ENCODE results near the gene IKZF1. TPM values are rescaled to one million over a fixed set of nuclear protein-coding genes. Genes with fewer than 3 reads are reported as not detected.

IKZF1 gene
- total RNA-seq, 1 experiment from 2014 or later, result 3.7 TPM

GRCh38 chr7:50364645-50365044, 60.1 kb downstream of the IKZF1 start:
- no peak overlapping the region for H3K4me3 ChIP-seq (ENCODE audit: low read depth, low read length, poor library complexity, severe bottlenecking)
- intact Hi-C loops (cut with micrococcal nuclease; ENCODE audit: unreplicated experiment), result loop anchor here (5.0 kb wide), 1 partner anchor 272 kb away; the partner anchor contains the start of gene ZPBP

GRCh38 chr7:50366311-50366710, 61.8 kb downstream of the IKZF1 start:
- TF ChIP-seq EZH2 (IDR thresholded peaks at IDR 0.05; ENCODE audit: borderline replicate concordance, low read depth, low read length, poor library complexity, severe bottlenecking), result no peak
- TF ChIP-seq CTCF (conservative IDR thresholded peaks at IDR 0.05; ENCODE audit: low read depth, low read length), result no peak
- no peak for DNase-seq (ENCODE audit: low spot score)
- POLR2A ChIA-PET (ENCODE audit: low non-redundant PET), result no interaction called here
- intact Hi-C loops (cut with micrococcal nuclease; ENCODE audit: unreplicated experiment), result loop anchor here (5.0 kb wide), 1 partner anchor 274 kb away; the partner anchor contains the start of gene ZPBP
- H3K4me1 ChIP-seq (ENCODE audit: insufficient read depth, low read length, poor library complexity, severe bottlenecking), result no peaks in the 10 kb centered on the region
- H3K9me3 ChIP-seq (ENCODE audit: low read depth, low read length, poor library complexity, severe bottlenecking), result peaks cover 5% of the 10 kb centered on the region
- no peaks in the 10 kb centered on the region for H3K36me3 ChIP-seq (ENCODE audit: insufficient read depth, low read length, poor library complexity, severe bottlenecking)
- CTCF ChIA-PET, result interaction anchor here (1.3 kb wide), 1 partner anchor 274 kb away, joined by 3 read pairs; no protein-coding TSS in a partner anchor
- no TSS peak for BruUV-seq (replicated peaks)
- H3K27me3 ChIP-seq (replicated peaks; ENCODE audit: insufficient read depth, low read depth, low read length, poor library complexity), result no peaks in the 10 kb centered on the region
- no peak overlapping the region for H3K27ac ChIP-seq (ENCODE audit: low read depth, low read length, poor library complexity, severe bottlenecking)
- no peak overlapping the region for H3K4me3 ChIP-seq (ENCODE audit: low read depth, low read length, poor library complexity, severe bottlenecking)

More at GRCh38 chr7:50364645-50365044, 60.1 kb downstream of the IKZF1 start:
- no peak for TF ChIP-seq EZH2 (IDR thresholded peaks at IDR 0.05; ENCODE audit: borderline replicate concordance, low read depth, low read length, poor library complexity, severe bottlenecking)
- TF ChIP-seq CTCF (conservative IDR thresholded peaks at IDR 0.05; ENCODE audit: low read depth, low read length), result no peak
- ChIA-PET POLR2A (ENCODE audit: low non-redundant PET) (no interaction called here), CTCF (no interaction called here)
- DNase-seq (ENCODE audit: low spot score), result no peak
- Histone ChIP-seq H3K4me1 (ENCODE audit: insufficient read depth, low read length, poor library complexity, severe bottlenecking) (no peaks in the 10 kb centered on the region), H3K9me3 (ENCODE audit: low read depth, low read length, poor library complexity, severe bottlenecking) (peaks cover 5% of the 10 kb centered on the region), H3K27ac (ENCODE audit: low read depth, low read length, poor library complexity, severe bottlenecking) (no peak overlapping the region), H3K36me3 (ENCODE audit: insufficient read depth, low read length, poor library complexity, severe bottlenecking) (no peaks in the 10 kb centered on the region), H3K27me3 (replicated peaks; ENCODE audit: insufficient read depth, low read depth, low read length, poor library complexity) (no peaks in the 10 kb centered on the region)
- BruUV-seq (replicated peaks), result no TSS peak

GRCh38 chr7:50367100-50367499, 62.6 kb downstream of the IKZF1 start:
- no peaks in the 10 kb centered on the region for H3K36me3 ChIP-seq (ENCODE audit: insufficient read depth, low read length, poor library complexity, severe bottlenecking)
- no peak for DNase-seq (ENCODE audit: low spot score)
- POLR2A ChIA-PET (ENCODE audit: low non-redundant PET), result no interaction called here
- H3K9me3 ChIP-seq (ENCODE audit: low read depth, low read length, poor library complexity, severe bottlenecking), result peaks cover 5% of the 10 kb centered on the region
- TF ChIP-seq EZH2 (IDR thresholded peaks at IDR 0.05; ENCODE audit: borderline replicate concordance, low read depth, low read length, poor library complexity, severe bottlenecking) (no peak), CTCF (conservative IDR thresholded peaks at IDR 0.05; ENCODE audit: low read depth, low read length) (no peak)
- no TSS peak for BruUV-seq (replicated peaks)
- H3K27ac ChIP-seq (ENCODE audit: low read depth, low read length, poor library complexity, severe bottlenecking), result no peak overlapping the region
- H3K4me1 ChIP-seq (ENCODE audit: insufficient read depth, low read length, poor library complexity, severe bottlenecking), result no peaks in the 10 kb centered on the region
- no peak overlapping the region for H3K4me3 ChIP-seq (ENCODE audit: low read depth, low read length, poor library complexity, severe bottlenecking)
- CTCF ChIA-PET, result interaction anchor here (1.3 kb wide), 1 partner anchor 275 kb away, joined by 3 read pairs; no protein-coding TSS in a partner anchor
- intact Hi-C loops (cut with micrococcal nuclease; ENCODE audit: unreplicated experiment), result loop anchor here (5.0 kb wide), 1 partner anchor 275 kb away; the partner anchor contains the start of gene ZPBP
- H3K27me3 ChIP-seq (replicated peaks; ENCODE audit: insufficient read depth, low read depth, low read length, poor library complexity), result no peaks in the 10 kb centered on the region

All from A673 (cell line).